ENCODE data around the gene SPTB. TPM values are rescaled to one million over a fixed set of nuclear protein-coding genes. Genes with fewer than 3 reads are reported as not detected.

Gene SPTB
- total and polyA plus RNA-seq, 10 donors = 0.06 to 20.9 (median 3.9) TPM

DNA sequence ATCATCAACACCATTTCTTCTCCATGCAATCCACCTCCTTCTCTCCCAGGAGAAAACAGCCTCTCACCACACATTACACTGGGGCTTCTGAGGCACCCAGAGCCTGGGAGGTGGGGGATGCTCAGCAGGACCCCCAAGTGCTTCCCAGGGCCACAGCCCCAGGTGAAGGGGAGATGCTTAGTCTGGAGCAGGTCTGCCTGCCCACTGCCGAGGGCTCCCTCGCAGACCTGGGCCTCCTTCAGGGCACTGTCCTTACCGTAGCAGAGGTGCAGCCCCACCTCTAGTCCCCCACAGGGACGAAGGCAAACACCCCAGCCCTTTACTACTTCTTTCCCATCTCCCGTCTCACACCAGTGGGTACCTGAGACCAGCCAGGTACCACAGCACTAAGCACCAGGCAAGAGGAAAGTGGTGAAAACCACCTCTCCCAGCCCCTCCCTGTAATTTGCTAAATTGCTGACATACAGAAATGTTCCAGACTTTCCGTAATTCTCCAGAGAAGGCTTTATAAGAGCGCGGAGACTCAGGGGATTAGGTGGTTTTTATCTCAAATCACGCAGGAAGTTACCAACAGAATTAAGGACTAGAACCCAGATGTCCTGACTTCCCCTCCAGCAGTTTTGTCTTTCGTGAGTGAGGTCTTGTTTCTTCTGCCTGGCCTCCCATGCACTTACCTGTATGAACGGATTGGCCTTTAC lies 116.5 kb downstream of the SPTB start:
- no peak overlapping the region for H3K4me3 ChIP-seq
- peak; percentile 43 for DNase-seq
- H3K27me3 ChIP-seq (replicated peaks in 1 of 7) = peaks cover 0 to 21% (median 0%) of the 10 kb centered on the region in 7 donors
- WGBS, 5 donors = 56 to 71% (median 62%) methylated on average over 11 of the region's 11 CpGs
- peak overlapping the region in 7 of 8 donors; percentile 54 to 78 (median 72) for H3K27ac ChIP-seq
- no peaks in the 10 kb centered on the region for H3K9me3 ChIP-seq
- TF ChIP-seq POLR2A (IDR thresholded peaks at IDR 0.05) (no peak), POLR2AphosphoS5 (IDR thresholded peaks at IDR 0.05) (no peak)
- TF ChIP-seq, protein P1, sequence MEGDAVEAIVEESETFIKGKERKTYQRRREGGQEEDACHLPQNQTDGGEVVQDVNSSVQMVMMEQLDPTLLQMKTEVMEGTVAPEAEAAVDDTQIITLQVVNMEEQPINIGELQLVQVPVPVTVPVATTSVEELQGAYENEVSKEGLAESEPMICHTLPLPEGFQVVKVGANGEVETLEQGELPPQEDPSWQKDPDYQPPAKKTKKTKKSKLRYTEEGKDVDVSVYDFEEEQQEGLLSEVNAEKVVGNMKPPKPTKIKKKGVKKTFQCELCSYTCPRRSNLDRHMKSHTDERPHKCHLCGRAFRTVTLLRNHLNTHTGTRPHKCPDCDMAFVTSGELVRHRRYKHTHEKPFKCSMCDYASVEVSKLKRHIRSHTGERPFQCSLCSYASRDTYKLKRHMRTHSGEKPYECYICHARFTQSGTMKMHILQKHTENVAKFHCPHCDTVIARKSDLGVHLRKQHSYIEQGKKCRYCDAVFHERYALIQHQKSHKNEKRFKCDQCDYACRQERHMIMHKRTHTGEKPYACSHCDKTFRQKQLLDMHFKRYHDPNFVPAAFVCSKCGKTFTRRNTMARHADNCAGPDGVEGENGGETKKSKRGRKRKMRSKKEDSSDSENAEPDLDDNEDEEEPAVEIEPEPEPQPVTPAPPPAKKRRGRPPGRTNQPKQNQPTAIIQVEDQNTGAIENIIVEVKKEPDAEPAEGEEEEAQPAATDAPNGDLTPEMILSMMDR (IDR thresholded peaks at IDR 0.05 in 8 of 11, conservative IDR thresholded peaks at IDR 0.05 in 3 of 11) = no peak
- intact Hi-C loops (cut with DNase I; ENCODE audit: low total_unique reads) = no loop called here
- peaks cover 21 to 71% (median 60%) of the 10 kb centered on the region in 6 donors for H3K4me1 ChIP-seq
- H3K36me3 ChIP-seq = no peaks in the 10 kb centered on the region

DNA sequence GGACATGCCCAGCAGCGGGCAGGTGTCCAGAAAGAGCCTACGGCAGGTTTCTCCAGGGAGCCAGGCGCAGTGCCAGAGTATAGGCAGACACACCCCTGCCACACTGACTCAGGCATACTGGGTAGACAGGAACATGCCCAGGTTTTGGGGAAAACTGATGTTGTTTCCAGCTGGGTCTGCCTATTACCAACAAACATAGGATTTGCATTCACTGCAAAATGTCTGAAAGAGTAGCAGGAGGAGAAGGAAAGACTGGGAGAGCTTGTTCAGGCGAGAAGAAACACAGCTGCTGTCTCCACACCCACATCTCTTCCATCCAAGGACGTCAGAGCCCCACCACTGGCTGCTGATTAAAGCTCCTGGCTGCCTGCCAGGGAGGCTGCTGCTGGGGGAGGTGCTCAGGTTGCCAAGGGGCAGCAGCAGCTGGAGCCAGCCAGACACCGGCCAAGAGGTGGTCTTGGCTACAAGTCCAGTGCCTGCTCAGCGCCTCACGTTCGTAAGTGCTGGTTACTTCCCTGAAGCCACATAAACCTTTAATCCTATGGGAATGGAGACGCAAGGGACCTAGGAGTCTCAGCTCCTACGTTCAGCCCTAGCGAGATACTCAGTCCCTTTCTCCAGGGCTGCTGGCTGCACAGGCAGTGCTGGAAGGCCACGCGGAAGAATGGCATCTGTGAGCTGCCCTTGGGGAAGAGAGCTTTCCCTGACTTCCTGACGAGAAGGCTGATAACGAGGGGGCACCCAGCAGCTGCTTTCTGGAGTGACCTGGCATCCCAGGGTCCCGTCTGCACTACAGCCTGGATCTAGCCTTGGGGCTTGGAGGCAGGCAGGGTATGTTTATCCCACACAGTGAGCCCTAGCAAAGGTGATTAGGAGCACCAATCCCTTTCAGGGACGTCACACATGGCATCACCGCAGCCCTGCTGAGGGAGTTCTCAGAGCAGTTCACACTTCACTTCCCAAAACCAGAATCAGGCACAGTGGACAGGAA lies 117.4 kb downstream of the SPTB start:
- H3K36me3 ChIP-seq = no peaks in the 10 kb centered on the region
- intact Hi-C loops (cut with DNase I; ENCODE audit: low total_unique reads) = no loop called here
- H3K4me1 ChIP-seq = peaks cover 23 to 79% (median 66%) of the 10 kb centered on the region in 6 donors
- peak overlapping the region in 1 of 8 donors; percentile 17 for H3K4me3 ChIP-seq
- 30 to 42% (median 36%) methylated on average over 9 to 19 of the region's 19 CpGs for WGBS, 5 donors
- no peaks in the 10 kb centered on the region for H3K9me3 ChIP-seq
- H3K27me3 ChIP-seq (replicated peaks in 1 of 7) = peaks cover 0 to 21% (median 0%) of the 10 kb centered on the region in 7 donors
- peak overlapping the region in 7 of 8 donors; percentile 54 to 78 (median 72) for H3K27ac ChIP-seq
- DNase-seq = peak; percentile 81
- TF ChIP-seq POLR2AphosphoS5 (IDR thresholded peaks at IDR 0.05) (peak; percentile 79 to 89 (median 82)), POLR2A (IDR thresholded peaks at IDR 0.05) (no peak)
- TF ChIP-seq, protein P1 (IDR thresholded peaks at IDR 0.05 in 8 of 11, conservative IDR thresholded peaks at IDR 0.05 in 3 of 11) = no peak

DNA sequence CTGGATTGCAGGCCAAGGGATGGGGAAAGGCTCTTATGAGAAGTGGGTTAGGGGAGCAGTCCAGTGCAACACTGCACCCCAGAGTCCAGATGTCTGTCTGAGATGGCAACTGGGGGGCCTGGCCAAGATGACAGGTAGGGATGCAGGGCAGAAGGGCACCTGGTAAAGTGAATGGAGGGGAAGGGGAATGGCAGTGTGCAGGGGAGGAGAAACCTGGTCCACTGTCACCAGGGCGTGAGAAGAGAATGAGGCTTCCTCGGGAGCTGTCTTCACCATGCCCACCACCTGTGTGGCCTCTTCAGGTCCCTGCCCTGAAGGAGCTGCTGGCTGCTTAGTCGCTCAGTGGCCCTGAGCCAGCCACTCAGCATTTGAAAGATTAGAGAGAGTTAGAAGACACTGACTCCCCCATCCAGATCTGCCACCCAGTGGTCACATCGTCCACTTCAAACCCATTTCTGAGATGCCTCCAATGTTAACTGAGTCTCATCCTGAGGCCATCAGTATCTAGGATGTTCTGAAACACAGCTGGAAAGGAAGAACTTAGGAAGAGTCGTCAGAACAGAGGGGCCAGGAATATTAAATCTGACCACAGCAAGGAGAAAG lies 118.2 kb downstream of the SPTB start:
- 30 to 66% (median 50%) methylated on average over 5 of the region's 5 CpGs for WGBS, 5 donors
- H3K27ac ChIP-seq = peak overlapping the region in 7 of 8 donors; percentile 54 to 78 (median 72)
- DNase-seq = peak; percentile 52

More for the DNA sequence above, 118.2 kb downstream of the SPTB start:
- Histone ChIP-seq H3K4me1 (peaks cover 23 to 86% (median 69%) of the 10 kb centered on the region in 6 donors), H3K9me3 (no peaks in the 10 kb centered on the region), H3K36me3 (no peaks in the 10 kb centered on the region), H3K4me3 (no peak overlapping the region), H3K27me3 (replicated peaks in 1 of 7) (peaks cover 0 to 21% (median 0%) of the 10 kb centered on the region in 7 donors)
- intact Hi-C loops (cut with DNase I; ENCODE audit: low total_unique reads) = no loop called here
- no peak for TF ChIP-seq POLR2A (IDR thresholded peaks at IDR 0.05)
- TF ChIP-seq, protein P1 (IDR thresholded peaks at IDR 0.05 in 8 of 11, conservative IDR thresholded peaks at IDR 0.05 in 3 of 11) = peak in 2 of 11 experiments; percentile 14 to 21
- TF ChIP-seq POLR2AphosphoS5 (IDR thresholded peaks at IDR 0.05) = no peak
